Choroid plexus epithelial cell (primary cell): ENCODE data around the gene PTPRG.
A peak's percentile ranks its signal among the peaks of the same experiment; 100 is the strongest.

ENCODE experiments used
- DNase-seq: peaks from one replicate; pipeline ENCODE4 v3.0.0-alpha.2; 2010; ENCODE audit warnings: low read depth
- H3K4me3 ChIP-seq: 2 replicates; pipeline ENCODE4 v1.5.1; 2011; ENCODE audit warnings: low read depth, mild to moderate bottlenecking, control low read depth, low read length, moderate library complexity
- TF ChIP-seq, protein P1 (sequence below): conservative IDR thresholded peaks from 2 replicates; pipeline ENCODE4 v1.5.1; 2011; ENCODE audit warnings: low read depth, mild to moderate bottlenecking, control low read depth, inconsistent platforms, low read length, moderate library complexity

The PTPRG gene

DNA sequence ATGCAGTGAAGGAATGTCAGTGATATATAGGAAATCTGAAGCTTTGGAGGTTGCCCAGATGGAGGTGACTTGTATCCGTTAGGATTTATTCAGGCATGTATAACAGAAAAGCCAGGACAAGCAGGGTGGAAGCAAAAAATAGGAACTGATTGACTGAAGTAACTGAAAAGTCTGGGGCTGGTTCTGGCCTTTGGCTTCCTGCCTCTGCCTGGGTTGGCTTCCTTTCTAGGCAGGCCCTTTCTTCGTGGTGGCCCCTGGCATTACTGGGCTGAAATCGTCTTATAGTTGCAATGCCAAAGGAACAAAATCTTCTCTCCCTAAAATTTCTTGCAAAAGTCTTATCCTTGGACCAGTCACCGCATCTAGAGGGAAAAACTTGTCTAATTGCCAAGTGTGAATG is 386.1 kb downstream of the PTPRG start:
- TF ChIP-seq, protein P1, sequence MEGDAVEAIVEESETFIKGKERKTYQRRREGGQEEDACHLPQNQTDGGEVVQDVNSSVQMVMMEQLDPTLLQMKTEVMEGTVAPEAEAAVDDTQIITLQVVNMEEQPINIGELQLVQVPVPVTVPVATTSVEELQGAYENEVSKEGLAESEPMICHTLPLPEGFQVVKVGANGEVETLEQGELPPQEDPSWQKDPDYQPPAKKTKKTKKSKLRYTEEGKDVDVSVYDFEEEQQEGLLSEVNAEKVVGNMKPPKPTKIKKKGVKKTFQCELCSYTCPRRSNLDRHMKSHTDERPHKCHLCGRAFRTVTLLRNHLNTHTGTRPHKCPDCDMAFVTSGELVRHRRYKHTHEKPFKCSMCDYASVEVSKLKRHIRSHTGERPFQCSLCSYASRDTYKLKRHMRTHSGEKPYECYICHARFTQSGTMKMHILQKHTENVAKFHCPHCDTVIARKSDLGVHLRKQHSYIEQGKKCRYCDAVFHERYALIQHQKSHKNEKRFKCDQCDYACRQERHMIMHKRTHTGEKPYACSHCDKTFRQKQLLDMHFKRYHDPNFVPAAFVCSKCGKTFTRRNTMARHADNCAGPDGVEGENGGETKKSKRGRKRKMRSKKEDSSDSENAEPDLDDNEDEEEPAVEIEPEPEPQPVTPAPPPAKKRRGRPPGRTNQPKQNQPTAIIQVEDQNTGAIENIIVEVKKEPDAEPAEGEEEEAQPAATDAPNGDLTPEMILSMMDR, result no peak

DNA sequence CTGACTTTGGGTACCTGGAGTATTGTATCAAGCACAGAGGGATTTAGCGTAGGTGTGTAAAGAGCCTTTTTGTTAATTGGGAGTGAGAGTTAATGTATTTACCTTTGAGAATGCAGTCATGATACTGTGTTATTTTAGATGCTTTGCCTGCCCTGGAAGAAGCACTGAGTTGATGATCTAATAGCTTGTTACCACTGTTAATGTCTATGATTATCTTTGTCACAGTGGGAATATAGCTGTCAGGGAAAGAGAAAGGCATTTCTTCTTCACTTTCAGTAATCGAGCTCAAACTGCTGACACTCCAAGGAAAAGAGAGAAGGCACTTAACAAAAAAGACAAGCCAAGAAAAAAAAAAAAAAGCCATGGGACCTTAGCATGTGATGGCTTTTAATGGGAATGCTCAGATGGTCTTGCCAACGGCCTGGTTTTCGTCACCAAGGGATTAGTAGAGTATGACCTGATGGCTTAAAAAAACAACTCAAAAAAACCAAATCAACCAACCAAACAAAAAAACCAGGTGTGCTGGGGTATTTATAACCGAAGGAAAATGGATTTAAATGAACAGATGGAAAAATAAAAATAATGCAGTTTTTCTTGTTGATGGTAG is 387.4 kb downstream of the PTPRG start:
- TF ChIP-seq, protein P1, result no peak
- DNase-seq, result no peak
- no peak overlapping the region for H3K4me3 ChIP-seq

More for the DNA sequence above, 386.1 kb downstream of the PTPRG start:
- DNase-seq, result no peak
- H3K4me3 ChIP-seq, result no peak overlapping the region

DNA sequence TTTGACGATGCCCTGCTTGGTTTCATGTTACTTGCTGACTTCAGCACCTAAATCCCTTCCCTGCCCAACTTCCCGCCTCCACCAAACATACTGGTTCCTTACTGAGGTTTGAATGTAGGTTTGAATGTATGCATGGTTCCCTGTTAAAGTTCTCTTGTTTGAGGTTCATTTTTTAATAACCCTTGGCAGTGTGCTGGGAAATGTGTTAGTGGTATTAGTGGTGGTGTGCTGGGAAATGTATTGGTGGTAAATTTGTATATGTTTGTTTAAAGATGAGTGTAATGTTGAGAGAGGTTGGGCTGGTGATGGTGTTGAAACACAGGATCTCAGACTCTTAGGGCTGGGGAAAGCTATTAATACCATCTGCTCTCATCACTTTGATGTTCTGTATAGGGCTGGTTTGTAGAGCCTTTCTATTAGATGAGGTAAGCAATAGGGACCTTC is 392.7 kb downstream of the PTPRG start:
- no peak overlapping the region for H3K4me3 ChIP-seq
- TF ChIP-seq, protein P1, result no peak
- DNase-seq, result peak; percentile 81

DNA sequence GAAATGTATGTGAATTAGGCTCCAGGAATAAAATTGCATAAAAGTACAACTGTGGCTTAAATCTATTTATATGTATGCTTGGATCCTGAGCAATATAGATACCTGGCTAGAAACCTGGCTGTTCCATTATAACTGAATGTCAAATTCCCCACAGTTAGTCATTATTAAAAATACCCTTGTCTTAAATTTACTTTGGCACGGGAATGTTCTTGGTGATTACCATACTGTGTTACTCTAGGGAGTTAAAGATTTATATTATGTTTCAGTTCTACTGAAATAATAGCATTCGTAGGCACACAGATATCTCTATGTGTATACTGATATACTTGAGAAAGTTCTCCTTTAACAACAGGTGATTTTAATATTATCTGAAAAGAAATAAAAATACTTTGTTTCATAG is 394.1 kb downstream of the PTPRG start:
- TF ChIP-seq, protein P1, result no peak

DNA sequence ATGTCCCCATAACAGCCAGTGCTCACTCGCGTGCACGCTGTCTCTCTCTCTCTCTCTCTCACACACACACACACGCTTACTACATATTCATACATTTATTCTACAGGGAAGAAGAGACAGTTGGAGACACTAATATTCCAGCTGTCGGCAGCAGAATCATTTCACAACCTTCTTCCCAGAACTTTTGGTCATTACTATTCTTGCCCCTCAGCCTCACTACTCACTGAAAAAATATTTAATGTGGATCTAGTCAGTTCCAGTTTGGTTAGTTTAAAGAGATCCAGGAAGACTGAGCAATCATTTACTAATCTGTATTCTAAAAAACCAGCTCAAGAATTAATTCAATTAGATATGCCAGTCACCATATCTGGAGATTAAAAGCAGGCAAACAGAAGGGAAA is 394.9 kb downstream of the PTPRG start:
- H3K4me3 ChIP-seq, result no peak overlapping the region
- peak; percentile 71 for DNase-seq
- TF ChIP-seq, protein P1, result no peak

More for the DNA sequence above, 394.1 kb downstream of the PTPRG start:
- H3K4me3 ChIP-seq, result no peak overlapping the region
- DNase-seq, result no peak

DNA sequence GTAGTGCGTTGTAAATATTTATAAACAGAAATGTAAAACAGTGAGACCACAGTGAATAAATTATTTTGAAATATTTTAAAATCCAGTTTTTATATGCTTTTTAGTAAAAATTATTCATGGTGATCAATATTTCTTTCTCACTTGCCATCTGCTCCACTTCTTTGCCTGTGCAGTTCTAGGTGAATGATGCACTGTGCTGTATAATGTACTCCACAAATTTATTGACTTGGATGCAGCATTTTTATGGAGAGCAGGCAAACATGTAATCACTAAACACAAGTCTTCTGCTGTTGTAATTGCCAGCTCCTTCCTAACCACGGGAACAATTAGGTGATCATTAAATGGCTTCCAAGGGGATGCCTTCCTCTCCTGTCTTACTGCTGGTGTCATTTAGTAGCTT is 395.9 kb downstream of the PTPRG start:
- no peak overlapping the region for H3K4me3 ChIP-seq

More for the DNA sequence above, 395.9 kb downstream of the PTPRG start:
- DNase-seq, result no peak
- TF ChIP-seq, protein P1, result no peak
